Gastroesophageal sphincter (tissue), 4 donors: ENCODE measurements around the gene TLX1. TPM values are rescaled to one million over a fixed set of nuclear protein-coding genes. Genes with fewer than 3 reads are reported as not detected.
A peak's percentile ranks its signal among the peaks of the same experiment; 100 is the strongest.

Experiments
- ATAC-seq: fragments of 150-250 bp; one replicate; pipeline ENCODE4 v1.9.1; 2016; ENCODE audit warnings: mild to moderate bottlenecking, moderate library complexity
- H3K27ac ChIP-seq, 4 donors: fragments of 200-600 bp; sonication (generic) in 3 of 4; 1 replicate in 3 of 4; 2 replicates in 1 of 4; pipeline ENCODE4 v1.5.1; 2016 to 2019
- H3K27me3 ChIP-seq: fragments of 200-600 bp; sonication (generic); one replicate; pipeline ENCODE4 v1.5.1; 2019
- H3K36me3 ChIP-seq, 2 donors: fragments of 200-600 bp; sonication (generic); one replicate each; pipeline ENCODE4 v1.5.1; 2019; ENCODE audit warnings: control low read depth in 1 of 2
- H3K4me1 ChIP-seq, 3 donors: fragments of 200-600 bp; sonication (generic); 1 replicate in 2 of 3; 2 replicates in 1 of 3; pipeline ENCODE4 v1.5.1; 2016 to 2019; ENCODE audit warnings: control low read depth in 2 of 3
- H3K4me3 ChIP-seq, 2 donors: fragments of 200-600 bp; sonication (generic); one replicate each; pipeline ENCODE4 v1.5.1; 2019; ENCODE audit warnings: mild to moderate bottlenecking in 1 of 2, moderate library complexity in 1 of 2
- H3K9me3 ChIP-seq, 3 donors: fragments of 200-600 bp; sonication (generic); one replicate each; pipeline ENCODE4 v1.5.1; 2017 to 2019; ENCODE audit warnings: control low read depth in 2 of 3
- EP300 ChIP-seq: sonication (generic); formaldehyde crosslinking; IDR thresholded peaks from one replicate; pipeline ENCODE4 v1.6.1; 2017; ENCODE audit warnings: antibody characterized with exemption, mild to moderate bottlenecking
- POLR2A ChIP-seq, 2 donors: fragments of 450-650 bp; IDR thresholded peaks; one replicate each; pipeline ENCODE4 v1.6.1; 2017; ENCODE audit warnings: antibody characterized with exemption in 2 of 2, mild to moderate bottlenecking in 2 of 2, moderate library complexity in 1 of 2
- POLR2AphosphoS5 ChIP-seq: sonication (generic); formaldehyde crosslinking; IDR thresholded peaks from one replicate; pipeline ENCODE4 v1.6.1; 2017; ENCODE audit warnings: antibody characterized with exemption
- WGBS, 2 donors: methylation state at CpG; one replicate each; pipeline ENCODE4 v1.1.5; 2018; ENCODE audit warnings: low coverage in 1 of 2; 5-methylcytosine and 5-hydroxymethylcytosine counted together
- total RNA-seq, 4 donors: library from RNA; depleted of rRNA; stranded (reverse); fragments of >200 nt; gene quantifications; one replicate each; pipeline ENCODE4 v1.1.0, GENCODE V29; 2016
- TF ChIP-seq, protein P1 (sequence below), 4 experiments: fragments of 200-600 bp in 2 of 4; fragments of 450-650 bp in 2 of 4; sonication (generic) in 1 of 4; IDR thresholded peaks; one replicate each; pipeline ENCODE4 v1.5.1; 2017 to 2019; ENCODE audit warnings: antibody characterized with exemption in 4 of 4, mild to moderate bottlenecking in 2 of 4, moderate library complexity in 2 of 4

Gene TLX1
- total RNA-seq, 4 donors from 2014 or later, result not detected

GRCh38 chr10:101095004-101095403 is 36.1 kb upstream of the TLX1 start:
- Histone ChIP-seq H3K4me3 (no peak overlapping the region), H3K27ac (no peak overlapping the region), H3K27me3 (peaks cover 100% of the 10 kb centered on the region), H3K4me1 (no peaks in the 10 kb centered on the region), H3K36me3 (no peaks in the 10 kb centered on the region), H3K9me3 (peaks cover 0 to 9% (median 0%) of the 10 kb centered on the region in 3 donors)
- WGBS, 2 donors, result 71 to 78% methylated on average over 4 to 5 of the region's 6 CpGs
- TF ChIP-seq, protein P1, sequence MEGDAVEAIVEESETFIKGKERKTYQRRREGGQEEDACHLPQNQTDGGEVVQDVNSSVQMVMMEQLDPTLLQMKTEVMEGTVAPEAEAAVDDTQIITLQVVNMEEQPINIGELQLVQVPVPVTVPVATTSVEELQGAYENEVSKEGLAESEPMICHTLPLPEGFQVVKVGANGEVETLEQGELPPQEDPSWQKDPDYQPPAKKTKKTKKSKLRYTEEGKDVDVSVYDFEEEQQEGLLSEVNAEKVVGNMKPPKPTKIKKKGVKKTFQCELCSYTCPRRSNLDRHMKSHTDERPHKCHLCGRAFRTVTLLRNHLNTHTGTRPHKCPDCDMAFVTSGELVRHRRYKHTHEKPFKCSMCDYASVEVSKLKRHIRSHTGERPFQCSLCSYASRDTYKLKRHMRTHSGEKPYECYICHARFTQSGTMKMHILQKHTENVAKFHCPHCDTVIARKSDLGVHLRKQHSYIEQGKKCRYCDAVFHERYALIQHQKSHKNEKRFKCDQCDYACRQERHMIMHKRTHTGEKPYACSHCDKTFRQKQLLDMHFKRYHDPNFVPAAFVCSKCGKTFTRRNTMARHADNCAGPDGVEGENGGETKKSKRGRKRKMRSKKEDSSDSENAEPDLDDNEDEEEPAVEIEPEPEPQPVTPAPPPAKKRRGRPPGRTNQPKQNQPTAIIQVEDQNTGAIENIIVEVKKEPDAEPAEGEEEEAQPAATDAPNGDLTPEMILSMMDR (IDR thresholded peaks at IDR 0.05), result no peak
- TF ChIP-seq POLR2AphosphoS5, result no peak
- no peak for TF ChIP-seq POLR2A (IDR thresholded peaks at IDR 0.05)
- TF ChIP-seq EP300, result no peak
- no peak for ATAC-seq

DNA sequence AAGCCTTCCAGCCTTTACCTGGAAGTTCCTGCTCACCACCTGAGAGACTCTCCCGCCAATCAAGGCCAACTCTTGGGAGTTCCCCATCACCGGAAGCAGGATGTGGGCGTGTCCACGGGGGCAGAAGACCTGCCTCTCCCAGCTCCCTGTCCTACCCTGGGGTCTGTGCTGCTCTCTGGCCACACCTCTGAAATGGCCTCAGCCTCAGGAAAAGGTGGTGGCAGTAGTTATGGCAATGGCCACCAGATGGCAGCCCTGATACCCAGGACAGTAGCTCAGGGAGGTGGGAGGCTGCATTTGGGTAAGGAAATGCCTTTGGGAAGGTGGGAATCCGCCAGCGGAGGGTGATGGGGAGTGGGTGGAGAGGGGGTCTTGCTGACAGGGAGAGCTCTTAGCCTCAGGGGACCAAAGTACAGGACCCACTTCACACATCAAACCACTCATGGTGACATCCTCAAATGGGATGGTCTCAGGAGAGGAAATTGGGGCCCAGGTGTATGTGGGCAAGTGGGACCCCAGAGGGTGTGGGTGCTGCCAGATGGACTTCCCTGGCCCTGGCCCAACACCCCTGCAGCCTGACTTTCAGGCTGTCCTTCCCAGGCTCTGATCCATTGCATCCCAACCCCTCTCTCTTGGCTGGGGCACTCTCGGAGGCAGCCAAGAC is 35.4 kb upstream of the TLX1 start:
- Histone ChIP-seq H3K27me3 (peaks cover 100% of the 10 kb centered on the region), H3K9me3 (peaks cover 0 to 9% (median 0%) of the 10 kb centered on the region in 3 donors), H3K27ac (no peak overlapping the region), H3K4me3 (no peak overlapping the region), H3K36me3 (no peaks in the 10 kb centered on the region), H3K4me1 (no peaks in the 10 kb centered on the region)
- TF ChIP-seq POLR2AphosphoS5, result no peak
- TF ChIP-seq, protein P1 (IDR thresholded peaks at IDR 0.05), result peak in 3 of 4 experiments; percentile 63 to 85 (median 75)
- WGBS, 2 donors, result 0% methylated on average over 2 of the region's 7 CpGs; no CpG with 5 or more reads in 1 of the 2 donors
- peak; percentile 60 for ATAC-seq

DNA sequence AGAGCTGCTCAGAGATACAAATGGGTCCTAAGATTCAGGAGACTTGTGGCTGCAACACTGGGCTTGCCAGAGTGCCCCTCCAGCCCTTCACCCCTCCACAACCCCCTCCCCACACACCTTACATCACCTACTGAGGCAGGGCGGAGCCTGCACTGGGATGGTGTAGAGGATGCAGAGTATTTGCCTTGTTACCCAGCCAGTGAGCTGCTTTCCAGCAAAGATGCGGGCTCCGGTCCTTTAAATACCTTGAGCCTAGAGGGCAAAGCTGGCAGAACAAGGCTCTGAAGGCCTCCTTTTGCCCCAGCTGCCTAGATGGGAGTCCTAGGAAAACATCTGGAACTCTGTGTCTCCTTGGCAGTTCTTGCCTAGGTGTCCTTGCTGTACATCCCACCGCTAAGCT is 34.7 kb upstream of the TLX1 start:
- no peak for TF ChIP-seq EP300
- no peak for TF ChIP-seq POLR2A (IDR thresholded peaks at IDR 0.05)
- TF ChIP-seq, protein P1 (IDR thresholded peaks at IDR 0.05), result no peak
- TF ChIP-seq POLR2AphosphoS5, result no peak
- WGBS, 2 donors, result 100% methylated on average over 1 of the region's 4 CpGs; no CpG with 5 or more reads in 1 of the 2 donors
- no peak overlapping the region for H3K27ac ChIP-seq
- H3K27me3 ChIP-seq, result peaks cover 100% of the 10 kb centered on the region
- no peaks in the 10 kb centered on the region for H3K4me1 ChIP-seq
- H3K4me3 ChIP-seq, result no peak overlapping the region
- no peaks in the 10 kb centered on the region for H3K36me3 ChIP-seq
- no peak for ATAC-seq
- H3K9me3 ChIP-seq, result peaks cover 0 to 9% (median 0%) of the 10 kb centered on the region in 3 donors

- Histone ChIP-seq H3K27me3 (peaks cover 100% of the 10 kb centered on the region), H3K36me3 (no peaks in the 10 kb centered on the region), H3K4me1 (no peaks in the 10 kb centered on the region), H3K27ac (no peak overlapping the region), H3K9me3 (peaks cover 0 to 9% (median 0%) of the 10 kb centered on the region in 3 donors), H3K4me3 (no peak overlapping the region)
- no peak for TF ChIP-seq EP300
- TF ChIP-seq, protein P1 (IDR thresholded peaks at IDR 0.05), result no peak
- TF ChIP-seq POLR2AphosphoS5, result no peak
- no peak for TF ChIP-seq POLR2A (IDR thresholded peaks at IDR 0.05)
- 0 to 59% methylated on average over 1 of the region's 4 CpGs for WGBS, 2 donors
- ATAC-seq, result no peak
Observed at GRCh38 chr10:101097881-101098280, 33.2 kb upstream of the TLX1 start.

DNA sequence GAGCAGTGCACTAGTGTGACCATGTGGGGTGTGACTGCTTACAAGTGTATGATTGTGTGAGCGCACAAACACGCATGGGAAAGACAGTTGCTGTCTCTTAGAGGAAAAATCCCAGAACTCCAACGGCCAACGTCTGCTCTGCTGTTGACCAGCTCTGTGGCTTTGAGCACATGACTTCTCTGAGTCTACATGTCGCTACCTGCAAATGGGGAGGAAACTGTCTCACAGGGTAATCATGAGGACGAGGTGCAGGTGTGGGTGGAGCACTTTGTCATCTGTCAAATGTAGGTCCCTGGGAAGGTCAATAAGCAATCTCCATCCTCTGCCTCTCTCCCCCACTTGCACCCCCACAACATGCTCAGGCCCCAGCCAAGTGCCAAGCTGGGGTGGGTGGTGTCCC is 31.2 kb upstream of the TLX1 start:
- Histone ChIP-seq H3K4me3 (no peak overlapping the region), H3K36me3 (no peaks in the 10 kb centered on the region), H3K27me3 (peaks cover 88% of the 10 kb centered on the region), H3K27ac (no peak overlapping the region), H3K9me3 (peaks cover 0 to 9% (median 0%) of the 10 kb centered on the region in 3 donors), H3K4me1 (no peaks in the 10 kb centered on the region)
- TF ChIP-seq, protein P1 (IDR thresholded peaks at IDR 0.05), result no peak
- TF ChIP-seq POLR2A (IDR thresholded peaks at IDR 0.05) (no peak), EP300 (no peak), POLR2AphosphoS5 (no peak)
- no peak for ATAC-seq
- WGBS, 2 donors, result 60 to 64% methylated on average over 4 of the region's 6 CpGs
